ENCODE results near the gene USP43. TPM values are rescaled to one million over a fixed set of nuclear protein-coding genes. Genes with fewer than 3 reads are reported as not detected.

Gene USP43
- total and polyA plus RNA-seq, 10 of the 15 experiments (the other 5 are each of a cell fraction or from before 2014, with no cell fraction given), result 0.94 TPM; not detected in 9

- TF ChIP-seq EZH2 (IDR thresholded peaks at IDR 0.05; ENCODE audit: borderline replicate concordance, control insufficient read depth, low read depth, low read length) (no peak), USF1 (IDR thresholded peaks at IDR 0.05; ENCODE audit: borderline replicate concordance, extremely low read length, insufficient read depth, low read depth, low read length) (no peak)
Measured at GRCh38 chr17:9648521-9649110, 3.3 kb downstream of the USP43 start (continued).

- RAD21 ChIA-PET (ENCODE audit: unreplicated experiment), result no interaction called here
- CTCF ChIA-PET, result no interaction called here
- 2% methylated on average over 4 of the region's 4 CpGs for WGBS (ENCODE audit: insufficient coverage, insufficient replicate concordance, low lambda C conversion rate, missing lambda C conversion rate)
- ATAC-seq, result no peak
- Histone ChIP-seq H3K9me3 (replicated peaks; ENCODE audit: control insufficient read depth, insufficient read depth, low read length) (no peaks in the 10 kb centered on the region), H2AFZ (ENCODE audit: control insufficient read depth, low read depth, low read length) (no peak overlapping the region), H3K27me3 (replicated peaks in 1 of 2; ENCODE audit: control insufficient read depth in 2 of 2, insufficient read depth in 2 of 2, low read length in 1 of 2) (no peaks in the 10 kb centered on the region), H3K4me2 (ENCODE audit: control insufficient read depth, insufficient read depth) (no peak overlapping the region), H3K36me3 (ENCODE audit: control insufficient read depth in 2 of 2, insufficient read depth in 2 of 2, low read length in 1 of 2) (no peaks in the 10 kb centered on the region), H4K20me1 (ENCODE audit: control insufficient read depth, insufficient read depth) (no peaks in the 10 kb centered on the region), H3K79me2 (ENCODE audit: control insufficient read depth, insufficient read depth, low read length) (no peaks in the 10 kb centered on the region), H3K4me1 (ENCODE audit: control insufficient read depth, insufficient read depth, low read length) (no peaks in the 10 kb centered on the region), H3K27ac (ENCODE audit: control insufficient read depth, insufficient read depth) (no peak overlapping the region), H3K4me3 (no peak overlapping the region), H3K9ac (ENCODE audit: control insufficient read depth, insufficient read depth, low read length) (no peak overlapping the region)
- SMC1A ChIA-PET (ENCODE audit: uncharacterized antibody, unreplicated experiment), result no interaction called here
- POLR2A ChIA-PET, result no interaction called here
- FAIRE-seq, result no peak
- TF ChIP-seq ZBED1 (IDR thresholded peaks at IDR 0.05; ENCODE audit: borderline replicate concordance) (no peak), BCL3 (IDR thresholded peaks at IDR 0.05; ENCODE audit: borderline replicate concordance, insufficient read depth, low read depth, low read length, poor library complexity, severe bottlenecking) (no peak), ZNF687 (IDR thresholded peaks at IDR 0.05) (no peak), HDAC6 (IDR thresholded peaks at IDR 0.05; ENCODE audit: unreplicated experiment) (no peak), FOS (IDR thresholded peaks at IDR 0.05; ENCODE audit: borderline replicate concordance, extremely low read depth, insufficient read length) (no peak), HSF1 (IDR thresholded peaks at IDR 0.05; ENCODE audit: low read depth, low read length) (no peak), YBX1 (IDR thresholded peaks at IDR 0.05) (no peak), USF2 (IDR thresholded peaks at IDR 0.05; ENCODE audit: borderline replicate concordance, low read depth, low read length) (no peak)
- intact Hi-C loops (cut with micrococcal nuclease; ENCODE audit: unreplicated experiment), result no loop called here
- in situ Hi-C loops (cut with MboI), result no loop called here
- DNase-seq (ENCODE audit: low read depth, low spot score), result no peak
- no TSS peak for BruUV-seq (replicated peaks)
Measured at GRCh38 chr17:9658593-9659211, 13.4 kb downstream of the USP43 start.
